Effector memory CD4-positive, alpha-beta T cell (primary cell): Measurements from ENCODE around the gene TRAM2.

ENCODE experiments used
- DNase-seq, 3 donors: peaks; one replicate each; pipeline ENCODE4 v3.0.0-alpha.2; 2020
- H3K27ac ChIP-seq: 2 replicates; pipeline ENCODE4 v1.7.0; 2013; ENCODE audit warnings: mild to moderate bottlenecking, low read length, moderate library complexity; ENCODE audit not compliant: insufficient read depth, poor library complexity, severe bottlenecking
- H3K27me3 ChIP-seq: replicated peaks from 2 replicates; pipeline ENCODE4 v1.7.0; 2013; ENCODE audit warnings: mild to moderate bottlenecking, low read length; ENCODE audit not compliant: insufficient read depth, control insufficient read depth, poor library complexity, severe bottlenecking
- H3K36me3 ChIP-seq: 2 replicates; pipeline ENCODE4 v1.7.0; 2013; ENCODE audit warnings: mild to moderate bottlenecking, low read length, moderate library complexity; ENCODE audit not compliant: control insufficient read depth, insufficient read depth
- H3K4me1 ChIP-seq: 2 replicates; pipeline ENCODE4 v1.7.0; 2013; ENCODE audit warnings: low read length, mild to moderate bottlenecking; ENCODE audit not compliant: control insufficient read depth, insufficient read depth, poor library complexity, severe bottlenecking
- H3K4me3 ChIP-seq: 2 replicates; pipeline ENCODE4 v1.7.0; 2013; ENCODE audit warnings: low read length, low read depth, mild to moderate bottlenecking; ENCODE audit not compliant: insufficient read depth, poor library complexity, severe bottlenecking
- H3K9me3 ChIP-seq: 2 replicates; pipeline ENCODE4 v1.7.0; 2013; ENCODE audit warnings: mild to moderate bottlenecking, low read length, moderate library complexity; ENCODE audit not compliant: control insufficient read depth

TRAM2 gene

GRCh38 chr6:52540286-52540902, 36.5 kb downstream of the TRAM2 start:
- no peak for DNase-seq
- Histone ChIP-seq H3K4me1 (peaks cover 13% of the 10 kb centered on the region), H3K9me3 (no peaks in the 10 kb centered on the region), H3K27me3 (no peaks in the 10 kb centered on the region), H3K4me3 (no peak overlapping the region), H3K27ac (no peak overlapping the region), H3K36me3 (no peaks in the 10 kb centered on the region)

- H3K27ac ChIP-seq = no peak overlapping the region
Observed at GRCh38 chr6:52539607-52540006, 37.3 kb downstream of the TRAM2 start.

GRCh38 chr6:52538901-52539354, 37.9 kb downstream of the TRAM2 start:
- H3K27ac ChIP-seq = no peak overlapping the region
- peaks cover 4% of the 10 kb centered on the region for H3K36me3 ChIP-seq
- H3K4me1 ChIP-seq = peaks cover 13% of the 10 kb centered on the region
- H3K9me3 ChIP-seq = no peaks in the 10 kb centered on the region
- no peak for DNase-seq
- no peaks in the 10 kb centered on the region for H3K27me3 ChIP-seq
- H3K4me3 ChIP-seq = no peak overlapping the region

More at GRCh38 chr6:52539607-52540006, 37.3 kb downstream of the TRAM2 start:
- H3K9me3 ChIP-seq = no peaks in the 10 kb centered on the region
- no peak overlapping the region for H3K4me3 ChIP-seq
- no peaks in the 10 kb centered on the region for H3K27me3 ChIP-seq
- peaks cover 13% of the 10 kb centered on the region for H3K4me1 ChIP-seq
- H3K36me3 ChIP-seq = no peaks in the 10 kb centered on the region
- no peak for DNase-seq

- Histone ChIP-seq H3K4me3 (no peak overlapping the region), H3K27me3 (no peaks in the 10 kb centered on the region), H3K36me3 (peaks cover 4% of the 10 kb centered on the region), H3K4me1 (peaks cover 13% of the 10 kb centered on the region), H3K27ac (no peak overlapping the region), H3K9me3 (no peaks in the 10 kb centered on the region)
- no peak for DNase-seq
Observed at GRCh38 chr6:52538252-52538900, 38.5 kb downstream of the TRAM2 start.

- no peak for DNase-seq
- H3K27me3 ChIP-seq = no peaks in the 10 kb centered on the region
- H3K4me1 ChIP-seq = peaks cover 13% of the 10 kb centered on the region
- H3K36me3 ChIP-seq = peaks cover 4% of the 10 kb centered on the region
- H3K4me3 ChIP-seq = no peak overlapping the region
- no peaks in the 10 kb centered on the region for H3K9me3 ChIP-seq
- H3K27ac ChIP-seq = no peak overlapping the region
Observed at GRCh38 chr6:52537001-52537753, 39.7 kb downstream of the TRAM2 start.

GRCh38 chr6:52536424-52536916, 40.4 kb downstream of the TRAM2 start:
- no peak overlapping the region for H3K4me3 ChIP-seq
- no peak overlapping the region for H3K27ac ChIP-seq
- no peaks in the 10 kb centered on the region for H3K27me3 ChIP-seq
- no peaks in the 10 kb centered on the region for H3K9me3 ChIP-seq
- H3K36me3 ChIP-seq = peaks cover 4% of the 10 kb centered on the region
- no peak for DNase-seq
- H3K4me1 ChIP-seq = peaks cover 13% of the 10 kb centered on the region

GRCh38 chr6:52535711-52536423, 41.0 kb downstream of the TRAM2 start:
- Histone ChIP-seq H3K4me1 (peaks cover 13% of the 10 kb centered on the region), H3K27me3 (no peaks in the 10 kb centered on the region), H3K36me3 (peaks cover 4% of the 10 kb centered on the region), H3K4me3 (no peak overlapping the region), H3K9me3 (no peaks in the 10 kb centered on the region), H3K27ac (no peak overlapping the region)
- no peak for DNase-seq

- H3K4me3 ChIP-seq = no peak overlapping the region
- peaks cover 4% of the 10 kb centered on the region for H3K36me3 ChIP-seq
- no peaks in the 10 kb centered on the region for H3K9me3 ChIP-seq
- peaks cover 13% of the 10 kb centered on the region for H3K4me1 ChIP-seq
- no peak overlapping the region for H3K27ac ChIP-seq
- H3K27me3 ChIP-seq = no peaks in the 10 kb centered on the region
- DNase-seq = no peak
Observed at GRCh38 chr6:52534966-52535390, 41.9 kb downstream of the TRAM2 start.

- Histone ChIP-seq H3K4me1 (peaks cover 13% of the 10 kb centered on the region), H3K4me3 (no peak overlapping the region), H3K9me3 (no peaks in the 10 kb centered on the region), H3K36me3 (peaks cover 4% of the 10 kb centered on the region), H3K27me3 (no peaks in the 10 kb centered on the region), H3K27ac (no peak overlapping the region)
- no peak for DNase-seq
Observed at GRCh38 chr6:52534363-52534762, 42.5 kb downstream of the TRAM2 start.
